IMR-90 (cell line): ENCODE measurements around the gene CLEC16A. TPM values are rescaled to one million over a fixed set of nuclear protein-coding genes. Genes with fewer than 3 reads are reported as not detected.
A peak's percentile ranks its signal among the peaks of the same experiment; 100 is the strongest.

Experiments
- ATAC-seq: fragments of 200-7000 bp; cut with Tn5 transposase; 2 replicates; pipeline ENCODE4 v1.9.1; 2020; ENCODE audit warnings: low read depth, mild to moderate bottlenecking, moderate library complexity
- BruUV-seq: library from RNA; stranded (reverse); fragments of 400-500 nt; replicated peaks from 2 replicates; lab custom pipeline; 2021; lab: Mats Ljungman, UMichigan
- CTCF ChIA-PET: fragments of 300-600 bp; formaldehyde crosslinking; extraction: SDS; loops from one replicate; lab custom pipeline; 2021; ENCODE audit warnings: antibody characterized with exemption; lab: Yijun Ruan, JAX
- POLR2A ChIA-PET: fragments of 300-600 bp; sonication (Branson Sonifier 250); formaldehyde crosslinking; loops from one replicate; lab custom pipeline; 2022; ENCODE audit warnings: antibody characterized with exemption; ENCODE audit not compliant: unreplicated experiment; lab: Charles Lee
- DNase-seq: peaks from one replicate; pipeline ENCODE4 v3.0.0; 2013
- H2AFZ ChIP-seq: replicated peaks from 2 replicates; pipeline ENCODE3; 2013; ENCODE audit warnings: low read length, mild to moderate bottlenecking; ENCODE audit not compliant: poor library complexity
- H2AK5ac ChIP-seq: 2 replicates; pipeline ENCODE4 v1.6.1; 2013; ENCODE audit warnings: low read depth, low read length, inconsistent platforms
- H2AK9ac ChIP-seq: replicated peaks from 2 replicates; pipeline ENCODE3; 2013; ENCODE audit warnings: mild to moderate bottlenecking, low read depth, low read length, moderate library complexity; ENCODE audit not compliant: poor library complexity
- H2BK120ac ChIP-seq: 2 replicates; pipeline ENCODE4 v1.6.1; 2013; ENCODE audit warnings: low read depth, low read length, inconsistent platforms
- H2BK15ac ChIP-seq: 3 replicates; pipeline ENCODE4 v1.6.1; 2013; ENCODE audit warnings: low read depth, low read length, inconsistent platforms
- H2BK20ac ChIP-seq: 2 replicates; pipeline ENCODE4 v1.6.1; 2013; ENCODE audit warnings: low read depth, mild to moderate bottlenecking, inconsistent platforms, low read length, moderate library complexity
- H2BK5ac ChIP-seq: 2 replicates; pipeline ENCODE4 v1.6.1; 2013; ENCODE audit warnings: mild to moderate bottlenecking, low read depth, low read length, inconsistent platforms; ENCODE audit not compliant: poor library complexity, severe bottlenecking
- H3K14ac ChIP-seq: replicated peaks from 2 replicates; pipeline ENCODE4 v1.6.1; 2013; ENCODE audit warnings: low read depth, low read length, inconsistent platforms
- H3K18ac ChIP-seq: 2 replicates; pipeline ENCODE4 v1.6.1; 2013; ENCODE audit warnings: low read depth, low read length, control low read depth
- H3K23ac ChIP-seq: 2 replicates; pipeline ENCODE4 v1.6.1; 2013; ENCODE audit warnings: low read depth, low read length, inconsistent platforms
- H3K27ac ChIP-seq: 2 replicates; pipeline ENCODE4 v1.5.1; 2013; ENCODE audit warnings: mild to moderate bottlenecking, control low read depth, low read length; ENCODE audit not compliant: insufficient read depth
- H3K27me3 ChIP-seq: 2 replicates; pipeline ENCODE4 v1.6.1; 2013; ENCODE audit warnings: low read length; ENCODE audit not compliant: control insufficient read depth, insufficient read depth
- H3K36me3 ChIP-seq: 2 replicates; pipeline ENCODE4 v1.6.1; 2013; ENCODE audit warnings: low read length, mixed read lengths; ENCODE audit not compliant: control insufficient read depth, insufficient read depth
- H3K4ac ChIP-seq: 2 replicates; pipeline ENCODE4 v1.6.1; 2013; ENCODE audit warnings: low read depth, low read length, inconsistent platforms
- H3K4me1 ChIP-seq: 2 replicates; pipeline ENCODE4 v1.6.1; 2013; ENCODE audit warnings: low read length, mixed read lengths; ENCODE audit not compliant: control insufficient read depth, insufficient read depth
- H3K4me2 ChIP-seq: 2 replicates; pipeline ENCODE4 v1.6.1; 2013; ENCODE audit warnings: low read depth, mild to moderate bottlenecking, control low read depth, low read length, moderate library complexity
- H3K4me3 ChIP-seq: 2 replicates; pipeline ENCODE4 v1.5.1; 2013; ENCODE audit warnings: low read depth, mild to moderate bottlenecking, control low read depth, low read length, moderate library complexity; ENCODE audit not compliant: insufficient read depth
- H3K56ac ChIP-seq: 2 replicates; pipeline ENCODE4 v1.6.1; 2013; ENCODE audit warnings: low read length, inconsistent platforms; ENCODE audit not compliant: insufficient read depth; ENCODE audit errors: extremely low read depth
- H3K79me1 ChIP-seq, 2 experiments: 2 replicates each; pipeline ENCODE4 v1.6.1; 2013; ENCODE audit warnings: low read length in 2 of 2, inconsistent platforms in 1 of 2, low read depth in 1 of 2
- H3K9ac ChIP-seq: 2 replicates; pipeline ENCODE4 v1.6.1; 2013; ENCODE audit warnings: low read depth, low read length, control low read depth
- H3K9me1 ChIP-seq: 2 replicates; pipeline ENCODE4 v1.6.1; 2013; ENCODE audit warnings: low read length, inconsistent platforms; ENCODE audit not compliant: insufficient read depth
- H3K9me3 ChIP-seq: 2 replicates; pipeline ENCODE4 v1.6.1; 2013; ENCODE audit warnings: low read length; ENCODE audit not compliant: control insufficient read depth, insufficient read depth
- H4K20me1 ChIP-seq: 2 replicates; pipeline ENCODE4 v1.6.1; 2013; ENCODE audit warnings: low read length, inconsistent platforms; ENCODE audit not compliant: insufficient read depth
- H4K5ac ChIP-seq: 2 replicates; pipeline ENCODE4 v1.6.1; 2013; ENCODE audit warnings: mild to moderate bottlenecking, low read depth, low read length, control low read depth
- H4K8ac ChIP-seq, 2 experiments: 2 replicates each; pipeline ENCODE4 v1.6.1; 2013; ENCODE audit warnings: low read depth in 2 of 2, low read length in 2 of 2, control low read depth in 1 of 2, inconsistent platforms in 1 of 2
- H4K91ac ChIP-seq: 2 replicates; pipeline ENCODE4 v1.6.1; 2013; ENCODE audit warnings: low read depth, low read length, inconsistent platforms; ENCODE audit not compliant: insufficient read depth
- BHLHE40 ChIP-seq: fragments of 150-350 bp; IDR thresholded peaks from 2 replicates; pipeline ENCODE4 v1.6.1; 2016; ENCODE audit warnings: mild to moderate bottlenecking, low read depth, low read length
- CEBPB ChIP-seq: IDR thresholded peaks from 2 replicates; pipeline ENCODE4 v1.6.1; 2012; ENCODE audit warnings: low read depth, low read length, improper control_type of control experiment
- CHD1 ChIP-seq: IDR thresholded peaks from 2 replicates; pipeline ENCODE4 v1.6.1; 2012; ENCODE audit warnings: low read depth, low read length, improper control_type of control experiment
- CTCF ChIP-seq: conservative IDR thresholded peaks from 2 replicates; pipeline ENCODE4 v1.5.1; 2012; ENCODE audit warnings: mild to moderate bottlenecking, low read depth, low read length, improper control_type of control experiment
- ELK1 ChIP-seq: fragments of 150-350 bp; IDR thresholded peaks from 2 replicates; pipeline ENCODE4 v1.6.1; 2016; ENCODE audit warnings: low read depth, mild to moderate bottlenecking, low read length, moderate library complexity, borderline replicate concordance
- FOS ChIP-seq: fragments of 150-350 bp; IDR thresholded peaks from 2 replicates; pipeline ENCODE4 v1.6.1; 2016; ENCODE audit warnings: low read depth, low read length
- MAFK ChIP-seq: IDR thresholded peaks from 2 replicates; pipeline ENCODE4 v1.6.1; 2012; ENCODE audit warnings: low read depth, low read length, improper control_type of control experiment
- MAZ ChIP-seq: IDR thresholded peaks from 2 replicates; pipeline ENCODE4 v1.6.1; 2012; ENCODE audit warnings: low read depth, mild to moderate bottlenecking, low read length, improper control_type of control experiment, moderate library complexity, borderline replicate concordance
- NFE2L2 ChIP-seq: fragments of 150-350 bp; IDR thresholded peaks from 2 replicates; pipeline ENCODE4 v1.6.1; 2016; ENCODE audit warnings: low read depth, mild to moderate bottlenecking, low read length
- POLR2A ChIP-seq: IDR thresholded peaks from 2 replicates; pipeline ENCODE4 v1.6.1; 2012; ENCODE audit warnings: mild to moderate bottlenecking, low read depth, low read length
- RAD21 ChIP-seq: IDR thresholded peaks from 2 replicates; pipeline ENCODE4 v1.6.1; 2012; ENCODE audit warnings: low read length, improper control_type of control experiment
- RCOR1 ChIP-seq: IDR thresholded peaks from 2 replicates; pipeline ENCODE4 v1.6.1; 2012; ENCODE audit warnings: mild to moderate bottlenecking, low read length, improper control_type of control experiment; ENCODE audit not compliant: insufficient replicate concordance
- RFX5 ChIP-seq: IDR thresholded peaks from 2 replicates; pipeline ENCODE4 v1.8.0; 2012; ENCODE audit warnings: low read depth, mild to moderate bottlenecking, low read length, moderate library complexity
- SMC3 ChIP-seq: fragments of 150-350 bp; IDR thresholded peaks from 2 replicates; pipeline ENCODE4 v1.6.1; 2016; ENCODE audit warnings: low read depth, mild to moderate bottlenecking, antibody characterized with exemption, low read length, moderate library complexity
- USF2 ChIP-seq: fragments of 150-350 bp; IDR thresholded peaks from 2 replicates; pipeline ENCODE4 v1.6.1; 2017; ENCODE audit warnings: mild to moderate bottlenecking, antibody characterized with exemption, low read length, low read depth
- WGBS, 2 experiments: methylation state at CpG; one replicate each; pipeline versions ENCODE4 v1.1.5 to v1.1.7; 2013; ENCODE audit warnings: missing lambda C conversion rate in 2 of 2; ENCODE audit not compliant: insufficient read length in 1 of 2; ENCODE audit errors: extremely low coverage in 2 of 2; 5-methylcytosine and 5-hydroxymethylcytosine counted together
- dilution Hi-C: fragments of 300-500 bp; cut with HindIII; formaldehyde crosslinking; loops from one replicate; pipeline ENCODE4 v1.14.3; 2018; ENCODE audit warnings: low sequenced_read_pairs; ENCODE audit not compliant: unreplicated experiment
- in situ Hi-C: fragments of 300-500 bp; cut with MboI; formaldehyde crosslinking; loops from 3 replicates; pipeline ENCODE4 v1.14.3; 2019; ENCODE audit warnings: low sequenced_read_pairs, inconsistent platforms, mixed read lengths
- intact Hi-C: fragments of 100-400 bp; cut with micrococcal nuclease; formaldehyde crosslinking; loops from 2 replicates; pipeline ENCODE4 v1.10.0; 2022
- polyA plus RNA-seq, 3 experiments: library from polyadenylated mRNA; depleted of rRNA; stranded (reverse); fragments of >200 nt; gene quantifications; 2 replicates each; pipeline ENCODE4 v1.2.3, GENCODE V29; 2012; ENCODE audit warnings: low replicate concordance in 1 of 3
- total RNA-seq: library from RNA; depleted of rRNA; stranded (reverse); fragments of >200 nt; gene quantifications from 2 replicates; pipeline ENCODE4 v1.2.3, GENCODE V29; 2012

The CLEC16A gene
- total and polyA plus RNA-seq, 2 of the 4 experiments (the other 2 are of a cell fraction), result 15.9 to 16.5 TPM

- peak; percentile 3 for ATAC-seq
- Histone ChIP-seq H3K36me3 (no peaks in the 10 kb centered on the region), H3K4me2 (no peak overlapping the region), H4K5ac (peak overlapping the region; percentile 94), H4K8ac (peak overlapping the region; percentile 69 to 79), H3K4me3 (no peak overlapping the region), H2AFZ (peak overlapping the region; percentile 56), H2BK15ac (peak overlapping the region; percentile 98; the same call in 2 of the 3 replicates), H2BK20ac (peak overlapping the region; percentile 84), H3K18ac (peak overlapping the region; percentile 94), H2BK5ac (peak overlapping the region; percentile 51), H3K27me3 (no peaks in the 10 kb centered on the region), H3K4ac (peak overlapping the region; percentile 96), H3K27ac (peak overlapping the region; percentile 83), H3K4me1 (peaks cover 52% of the 10 kb centered on the region), H3K9me3 (no peaks in the 10 kb centered on the region), H4K20me1 (peaks cover 2% of the 10 kb centered on the region; the same call in 1 of the 2 replicates), H3K23ac (peak overlapping the region; percentile 89), H2AK5ac (peak overlapping the region; percentile 96), H3K79me1 (peaks cover 0 to 61% of the 10 kb centered on the region in 2 experiments), H4K91ac (peak overlapping the region; percentile 95), H3K14ac (peak overlapping the region; percentile 86), H2AK9ac (peak overlapping the region; percentile 76), H2BK120ac (peak overlapping the region; percentile 94), H3K9ac (peak overlapping the region; percentile 19; the same call in 1 of the 2 replicates), H3K56ac (0 out of 2 replicates have a peak overlapping the region, but pooled peaks have one; percentile 28), H3K9me1 (peaks cover 51% of the 10 kb centered on the region)
- 73% methylated on average over 7 of the region's 15 CpGs; no CpG with 5 or more reads in 1 of the 2 experiments for WGBS, 2 experiments
- BruUV-seq, result no TSS peak
- dilution Hi-C loops (no loop called here), in situ Hi-C loops (no loop called here), intact Hi-C loops (loop anchor here (5.0 kb wide), 2 partner anchors 53 to 167 kb away; no protein-coding TSS in a partner anchor)
- ChIA-PET POLR2A (no interaction called here), CTCF (no interaction called here)
- DNase-seq, result peak; percentile 47
- TF ChIP-seq USF2, result no peak
- no peak for TF ChIP-seq CHD1
- no peak for TF ChIP-seq MAFK
- no peak for TF ChIP-seq RCOR1
- TF ChIP-seq MAZ, result no peak
- TF ChIP-seq ELK1, result no peak
- no peak for TF ChIP-seq RAD21
- no peak for TF ChIP-seq SMC3
- no peak for TF ChIP-seq CTCF
- no peak for TF ChIP-seq BHLHE40
- TF ChIP-seq POLR2A, result no peak
- TF ChIP-seq RFX5, result no peak
- TF ChIP-seq CEBPB, result no peak
- no peak for TF ChIP-seq FOS
- TF ChIP-seq NFE2L2, result no peak
Observed at GRCh38 chr16:11084876-11085485, 140.6 kb downstream of the CLEC16A start.
